GM18502 (cell line): ENCODE data around the gene UGGT2.

Experiments used
- ATAC-seq: cut with Tn5 transposase; IDR thresholded peaks from one replicate; pipeline ENCODE4 v1.9.1; 2021; ENCODE audit warnings: mild to moderate bottlenecking; ENCODE audit not compliant: unreplicated experiment, poor library complexity

Gene UGGT2, protein sequence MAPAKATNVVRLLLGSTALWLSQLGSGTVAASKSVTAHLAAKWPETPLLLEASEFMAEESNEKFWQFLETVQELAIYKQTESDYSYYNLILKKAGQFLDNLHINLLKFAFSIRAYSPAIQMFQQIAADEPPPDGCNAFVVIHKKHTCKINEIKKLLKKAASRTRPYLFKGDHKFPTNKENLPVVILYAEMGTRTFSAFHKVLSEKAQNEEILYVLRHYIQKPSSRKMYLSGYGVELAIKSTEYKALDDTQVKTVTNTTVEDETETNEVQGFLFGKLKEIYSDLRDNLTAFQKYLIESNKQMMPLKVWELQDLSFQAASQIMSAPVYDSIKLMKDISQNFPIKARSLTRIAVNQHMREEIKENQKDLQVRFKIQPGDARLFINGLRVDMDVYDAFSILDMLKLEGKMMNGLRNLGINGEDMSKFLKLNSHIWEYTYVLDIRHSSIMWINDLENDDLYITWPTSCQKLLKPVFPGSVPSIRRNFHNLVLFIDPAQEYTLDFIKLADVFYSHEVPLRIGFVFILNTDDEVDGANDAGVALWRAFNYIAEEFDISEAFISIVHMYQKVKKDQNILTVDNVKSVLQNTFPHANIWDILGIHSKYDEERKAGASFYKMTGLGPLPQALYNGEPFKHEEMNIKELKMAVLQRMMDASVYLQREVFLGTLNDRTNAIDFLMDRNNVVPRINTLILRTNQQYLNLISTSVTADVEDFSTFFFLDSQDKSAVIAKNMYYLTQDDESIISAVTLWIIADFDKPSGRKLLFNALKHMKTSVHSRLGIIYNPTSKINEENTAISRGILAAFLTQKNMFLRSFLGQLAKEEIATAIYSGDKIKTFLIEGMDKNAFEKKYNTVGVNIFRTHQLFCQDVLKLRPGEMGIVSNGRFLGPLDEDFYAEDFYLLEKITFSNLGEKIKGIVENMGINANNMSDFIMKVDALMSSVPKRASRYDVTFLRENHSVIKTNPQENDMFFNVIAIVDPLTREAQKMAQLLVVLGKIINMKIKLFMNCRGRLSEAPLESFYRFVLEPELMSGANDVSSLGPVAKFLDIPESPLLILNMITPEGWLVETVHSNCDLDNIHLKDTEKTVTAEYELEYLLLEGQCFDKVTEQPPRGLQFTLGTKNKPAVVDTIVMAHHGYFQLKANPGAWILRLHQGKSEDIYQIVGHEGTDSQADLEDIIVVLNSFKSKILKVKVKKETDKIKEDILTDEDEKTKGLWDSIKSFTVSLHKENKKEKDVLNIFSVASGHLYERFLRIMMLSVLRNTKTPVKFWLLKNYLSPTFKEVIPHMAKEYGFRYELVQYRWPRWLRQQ (N-terminal part only)

GRCh38 chr13:96053003-96053703, at the start of gene UGGT2:
Gene UGGT2 (minus strand): TSS chr13:96053401. CDS start chr13:96053312, 89 bp downstream.
- peak; percentile 95 for ATAC-seq

DNA sequence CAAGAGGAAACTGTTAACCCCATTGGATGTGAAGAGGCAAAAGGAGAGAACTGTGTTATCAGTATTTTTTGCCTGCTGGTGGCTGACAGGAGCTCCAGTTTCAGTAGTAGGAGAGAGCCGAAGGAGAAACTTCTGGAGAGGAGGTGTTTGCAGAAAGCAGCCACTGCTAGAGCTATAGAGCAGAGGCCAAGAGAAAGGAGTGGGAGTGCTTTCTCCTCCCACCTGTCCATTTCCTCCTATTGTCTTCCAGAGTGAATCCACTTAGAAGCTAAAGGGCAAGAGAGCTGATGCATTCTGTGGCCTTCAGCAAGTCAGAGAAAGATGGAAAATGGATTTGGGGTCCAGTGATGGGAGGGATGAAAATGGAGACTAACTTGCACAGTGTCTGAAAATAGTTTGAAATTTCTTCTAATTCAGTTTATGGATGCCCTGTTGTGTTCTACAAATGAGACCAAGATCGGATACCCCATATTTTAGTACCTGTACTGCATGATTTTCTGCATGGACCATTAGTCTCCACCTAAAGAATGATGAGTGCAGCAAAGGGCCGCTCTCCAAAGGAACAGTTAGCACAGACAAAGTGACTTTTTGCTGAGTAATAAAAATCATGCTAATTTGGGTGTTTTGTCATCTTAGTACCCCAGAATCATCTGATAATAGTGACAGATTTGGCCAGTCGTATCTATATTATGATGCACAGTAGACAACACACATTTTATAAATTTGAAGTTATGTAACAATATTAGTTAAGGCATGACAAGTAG, 47.4 kb upstream of the UGGT2 start:
- ATAC-seq = no peak

GRCh38 chr13:96093296-96094006, 40.2 kb upstream of the UGGT2 start:
- no peak for ATAC-seq

DNA sequence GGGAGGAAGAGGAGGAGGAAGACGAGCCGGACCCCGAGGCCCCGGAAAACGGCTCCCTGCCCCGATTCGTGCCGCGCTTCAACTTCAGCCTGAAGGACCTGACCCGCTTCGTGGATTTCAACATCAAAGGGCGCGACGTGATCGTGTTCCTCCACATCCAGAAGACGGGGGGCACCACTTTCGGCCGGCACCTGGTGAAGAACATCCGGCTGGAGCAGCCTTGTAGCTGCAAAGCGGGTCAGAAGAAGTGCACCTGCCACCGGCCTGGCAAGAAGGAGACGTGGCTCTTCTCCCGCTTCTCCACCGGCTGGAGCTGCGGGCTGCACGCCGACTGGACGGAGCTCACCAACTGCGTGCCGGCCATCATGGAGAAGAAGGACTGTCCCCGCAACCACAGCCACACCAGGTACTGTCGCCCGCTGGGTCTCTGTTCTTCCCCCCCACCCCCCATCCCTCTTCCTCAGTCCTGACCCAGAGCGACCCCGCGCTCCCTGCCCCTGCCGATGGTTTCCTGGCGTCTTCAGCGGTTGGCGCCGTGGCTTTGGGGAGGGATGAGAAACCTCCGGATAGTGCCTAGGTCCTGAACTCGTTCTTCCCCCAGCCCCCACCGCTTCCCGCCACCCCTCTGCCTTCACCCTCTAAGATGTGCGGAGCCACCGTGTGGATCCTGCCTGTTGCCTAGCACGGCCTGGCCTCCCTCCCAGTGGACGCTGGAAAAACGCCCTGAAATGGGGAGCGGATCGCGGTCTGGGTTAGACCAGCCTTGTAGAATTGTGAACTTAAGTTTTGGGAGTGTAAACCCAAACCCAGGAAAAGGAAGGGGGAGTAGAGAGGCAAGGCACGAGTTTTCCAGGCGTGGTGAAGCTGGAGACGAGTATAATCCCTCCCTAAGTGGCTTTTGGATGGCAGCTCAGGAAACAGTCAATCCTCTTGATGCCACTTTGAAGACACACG, 38.2 kb upstream of the UGGT2 start:
- ATAC-seq = no peak

GRCh38 chr13:96090240-96091101, 37.3 kb upstream of the UGGT2 start:
- ATAC-seq = no peak

DNA sequence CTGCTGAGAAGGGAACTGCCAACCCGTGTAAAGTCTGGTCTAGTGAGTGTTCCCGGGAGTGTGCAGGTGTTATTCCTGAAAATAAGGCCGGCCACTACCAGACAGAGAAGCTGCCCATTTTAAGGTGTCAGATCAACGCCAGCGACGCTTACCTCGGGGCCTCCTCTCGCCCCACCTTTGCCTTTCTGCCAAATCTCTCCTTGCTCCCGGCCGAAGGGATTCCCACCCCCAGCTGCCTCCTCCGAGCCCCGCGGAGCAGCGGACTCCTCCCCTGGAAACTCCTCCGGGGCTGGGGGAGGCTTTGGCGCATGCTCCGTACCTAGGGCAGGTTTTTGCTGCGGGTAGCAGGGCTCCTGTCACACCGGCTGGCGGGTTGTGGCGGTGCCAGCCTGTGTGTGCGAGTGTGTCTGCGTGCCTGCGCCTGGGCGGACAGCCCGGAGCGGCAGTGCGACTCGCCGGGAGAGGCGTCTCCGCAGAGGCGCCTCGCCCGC, 36.6 kb upstream of the UGGT2 start, which contains the start of gene HS6ST3:
TSS of gene HS6ST3 (plus strand) at position 359 of the 491 bp plus-strand sequence.
- ATAC-seq = no peak

DNA sequence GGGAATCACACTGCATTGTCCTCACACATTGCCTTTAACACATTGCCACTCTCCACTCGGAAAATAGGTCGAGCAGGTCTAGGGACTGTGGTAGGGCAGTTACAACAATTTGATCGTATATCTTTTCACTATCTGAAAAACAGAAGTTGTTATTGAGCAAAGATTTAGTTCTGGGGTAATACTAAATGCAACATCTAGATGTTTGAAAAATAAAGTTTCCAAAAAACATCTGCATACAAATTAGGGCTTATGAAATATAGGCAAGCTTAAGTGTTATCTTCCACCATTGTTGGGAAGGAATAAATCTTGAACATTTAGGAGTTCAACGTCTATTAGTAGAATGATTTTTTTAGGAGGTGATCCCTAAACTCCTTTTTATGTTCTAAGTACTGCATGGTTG, 35.9 kb upstream of the UGGT2 start:
- no peak for ATAC-seq

GRCh38 chr13:96086736-96087135, 33.5 kb upstream of the UGGT2 start:
- no peak for ATAC-seq

GRCh38 chr13:96082640-96083039, 29.4 kb upstream of the UGGT2 start:
- ATAC-seq = no peak

DNA sequence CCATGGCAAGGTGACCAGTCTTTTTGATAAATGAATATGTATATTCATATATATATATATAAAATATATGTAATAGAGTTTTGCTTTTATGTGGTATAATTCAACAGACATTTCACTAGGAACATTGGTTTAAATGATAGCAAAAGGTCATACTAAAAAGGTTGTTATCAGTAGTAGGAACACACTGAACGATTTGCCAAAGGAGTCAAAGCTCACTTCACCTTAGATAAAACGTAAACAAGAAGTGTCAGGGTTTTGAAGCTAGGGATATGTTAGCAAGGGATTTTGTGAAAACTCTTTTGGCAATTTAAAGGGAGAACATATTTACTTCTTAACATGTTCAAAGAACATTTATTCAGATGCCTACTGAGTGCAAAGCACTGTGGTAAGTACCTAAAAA, 28.7 kb upstream of the UGGT2 start:
- no peak for ATAC-seq

DNA sequence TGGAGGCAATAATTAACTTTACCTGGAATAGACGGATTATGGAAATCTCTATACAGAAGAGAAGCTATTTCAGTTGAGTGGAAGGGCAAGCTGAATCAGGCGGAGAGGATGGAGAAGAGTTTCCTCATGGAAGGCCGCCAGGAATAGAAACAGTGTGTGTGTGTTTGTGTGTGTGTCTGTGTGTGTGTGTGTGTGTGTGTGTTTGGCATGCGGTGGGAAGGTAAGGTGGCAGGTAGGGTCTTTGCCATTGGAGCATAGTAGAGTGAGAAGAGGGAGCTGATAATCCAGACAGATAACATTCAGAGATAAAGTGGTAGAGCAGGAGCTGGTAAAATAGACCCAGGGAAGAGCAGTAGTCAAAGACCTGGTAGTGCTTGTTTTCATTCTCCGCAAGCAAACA, 27.5 kb upstream of the UGGT2 start:
- ATAC-seq = no peak

DNA sequence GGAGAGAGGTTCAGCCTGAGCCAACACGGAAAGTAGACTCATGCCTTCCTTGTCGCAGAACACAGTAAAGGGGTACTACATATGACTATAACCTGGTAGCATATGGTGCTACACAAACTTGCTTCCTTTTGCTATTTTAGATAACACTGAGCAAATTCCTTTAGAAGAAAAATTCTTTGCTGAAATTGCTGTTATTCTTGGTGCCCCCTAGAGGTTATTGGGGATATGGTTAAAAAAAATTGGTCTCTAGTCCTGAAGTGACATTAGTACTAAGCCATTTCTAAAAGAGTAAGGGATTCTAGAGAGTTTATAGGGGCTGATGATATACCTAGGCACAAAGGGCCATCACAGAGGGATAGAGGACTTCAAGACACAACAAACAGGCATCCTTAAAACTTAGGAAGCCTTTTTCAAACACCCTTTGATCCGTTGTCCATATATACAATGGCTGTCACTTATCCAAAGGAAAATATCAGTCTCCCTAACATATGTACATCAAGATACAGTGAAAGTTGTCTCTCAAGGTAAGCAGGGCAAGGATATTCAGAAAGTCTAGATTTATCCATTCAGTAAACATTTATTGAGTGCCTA, 22.8 kb upstream of the UGGT2 start:
- peak; percentile 68 for ATAC-seq

DNA sequence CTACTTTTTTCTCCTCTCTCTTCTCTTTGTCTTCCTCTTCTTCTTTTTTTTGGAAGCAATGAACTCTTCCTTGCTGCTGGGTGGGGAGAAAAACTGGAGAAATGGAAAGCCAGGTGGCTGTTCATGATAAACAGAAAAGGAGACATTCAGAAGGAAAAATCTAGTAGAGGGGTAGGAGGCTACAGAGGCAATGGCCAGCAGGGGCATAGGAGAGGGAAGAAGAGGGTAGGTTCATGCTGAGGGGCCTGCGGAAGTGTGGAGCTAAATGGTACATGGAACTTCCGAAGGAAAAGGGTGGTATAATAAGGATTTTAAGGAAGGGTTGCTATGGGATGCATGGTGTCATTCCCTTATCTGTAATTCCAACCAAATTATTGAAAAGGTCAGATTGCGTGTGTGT, 19.2 kb upstream of the UGGT2 start:
- ATAC-seq = no peak

GRCh38 chr13:96071504-96071903, 18.3 kb upstream of the UGGT2 start:
- no peak for ATAC-seq

DNA sequence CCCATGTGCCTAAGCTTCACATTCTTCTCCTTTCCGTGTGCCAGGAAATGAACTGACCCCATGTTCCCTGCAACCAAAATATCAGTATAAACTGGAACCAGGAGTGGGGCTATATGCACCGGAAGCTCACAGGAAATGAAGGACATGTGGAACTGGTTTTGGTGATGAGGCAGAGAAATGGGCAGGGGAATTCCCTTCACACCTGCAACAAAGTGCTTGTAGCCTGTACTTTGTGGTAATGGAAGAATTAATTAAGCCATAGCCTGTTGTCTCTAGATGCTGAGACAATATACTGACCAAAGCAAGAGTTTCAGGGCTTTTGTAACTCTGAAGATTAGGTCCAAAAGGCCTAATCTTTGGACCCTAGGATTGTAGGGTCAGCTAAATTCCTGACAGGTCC, 15.5 kb upstream of the UGGT2 start:
- ATAC-seq = peak; percentile 48

- no peak for ATAC-seq
Measured at GRCh38 chr13:96065849-96066248, 12.6 kb upstream of the UGGT2 start.
